SK-N-SH (cell line): ENCODE measurements around the gene SCARB1. TPM values are rescaled to one million over a fixed set of nuclear protein-coding genes. Genes with fewer than 3 reads are reported as not detected.

Source experiments
- CTCF ChIA-PET: fragments of 300-600, 350-600 bp; formaldehyde crosslinking; extraction: SDS; loops from one replicate; lab custom pipeline; 2021; lab: Yijun Ruan, JAX
- POLR2A ChIA-PET: fragments of 350-600 bp; sonication (Branson Sonifier 250); formaldehyde crosslinking; extraction: SDS; loops from one replicate; lab custom pipeline; 2020; ENCODE audit warnings: antibody characterized with exemption, inconsistent platforms; lab: Yijun Ruan, JAX
- DNase-seq: peaks from one replicate; pipeline ENCODE4 v3.0.0; 2012
- H2AFZ ChIP-seq: fragments of 200-600 bp; sonication (generic); 2 replicates; pipeline ENCODE4 v1.8.1; 2016; ENCODE audit warnings: antibody characterized with exemption, mild to moderate bottlenecking, low read depth
- H3F3A ChIP-seq: fragments of 200-600 bp; sonication (generic); replicated peaks from 2 replicates; pipeline ENCODE3; 2016; ENCODE audit warnings: antibody characterized with exemption, mild to moderate bottlenecking; ENCODE audit not compliant: insufficient read depth
- H3K27ac ChIP-seq, 2 experiments: fragments of 200-500 bp in 1 of 2; fragments of 200-600 bp in 1 of 2; sonication (Bioruptor generic) in 1 of 2; sonication (generic), shearing (Covaris generic) in 1 of 2; 2 replicates each; pipeline versions ENCODE4 v1.5.1 to v1.6.1; 2014 to 2016; ENCODE audit warnings: low read depth in 2 of 2, inconsistent platforms in 1 of 2, low read length in 1 of 2, mild to moderate bottlenecking in 1 of 2, mixed read lengths in 1 of 2
- H3K27me3 ChIP-seq: fragments of 200-600 bp; sonication (generic), shearing (Covaris generic); 2 replicates; pipeline ENCODE4 v1.6.1; 2016; ENCODE audit warnings: mixed run types; ENCODE audit not compliant: insufficient read depth
- H3K36me3 ChIP-seq, 2 experiments: fragments of 200-500 bp in 1 of 2; fragments of 200-600 bp in 1 of 2; sonication (Bioruptor generic) in 1 of 2; sonication (generic) in 1 of 2; replicated peaks in 1 of 2; 2 replicates each; pipeline versions ENCODE3 to v1.5.1; 2014 to 2016; ENCODE audit warnings: low read length in 1 of 2, mild to moderate bottlenecking in 1 of 2; ENCODE audit not compliant: insufficient read depth in 2 of 2, control insufficient read depth in 1 of 2
- H3K4me1 ChIP-seq, 2 experiments: fragments of 200-500 bp in 1 of 2; fragments of 200-600 bp in 1 of 2; sonication (Bioruptor generic) in 1 of 2; sonication (generic), shearing (Covaris generic) in 1 of 2; 2 replicates each; pipeline versions ENCODE4 v1.5.1 to v1.6.1; 2014 to 2016; ENCODE audit warnings: low read depth in 1 of 2, low read length in 1 of 2, mixed run types in 1 of 2; ENCODE audit not compliant: insufficient read depth in 2 of 2, control insufficient read depth in 1 of 2
- H3K4me2 ChIP-seq: fragments of 200-600 bp; sonication (generic), shearing (Covaris generic); 2 replicates; pipeline ENCODE4 v1.6.1; 2017; ENCODE audit warnings: mixed run types
- H3K4me3 ChIP-seq, 2 experiments: fragments of 200-500 bp in 1 of 2; fragments of 200-600 bp in 1 of 2; sonication (Bioruptor generic) in 1 of 2; sonication (generic), shearing (Covaris generic) in 1 of 2; 2 replicates each; pipeline versions ENCODE4 v1.5.1 to v1.8.1; 2014 to 2016; ENCODE audit warnings: low read depth in 2 of 2, inconsistent platforms in 1 of 2, low read length in 1 of 2, mild to moderate bottlenecking in 1 of 2, mixed read lengths in 1 of 2, moderate library complexity in 1 of 2
- H3K79me2 ChIP-seq: fragments of 200-600 bp; sonication (generic); 2 replicates; pipeline ENCODE4 v1.8.1; 2017; ENCODE audit warnings: mild to moderate bottlenecking; ENCODE audit not compliant: insufficient read depth
- H3K9ac ChIP-seq: fragments of 200-600 bp; sonication (generic); 2 replicates; pipeline ENCODE4 v1.6.1; 2017; ENCODE audit warnings: mixed run types
- H3K9me2 ChIP-seq: fragments of 200-600 bp; sonication (generic); 2 replicates; pipeline ENCODE4 v1.6.1; 2017; ENCODE audit warnings: mixed run types
- H3K9me3 ChIP-seq: fragments of 200-600 bp; sonication (generic); 2 replicates; pipeline ENCODE4 v1.6.1; 2017; ENCODE audit warnings: mixed run types, mild to moderate bottlenecking, moderate library complexity
- H4K20me1 ChIP-seq: fragments of 200-600 bp; sonication (generic); 2 replicates; pipeline ENCODE4 v1.6.1; 2017; ENCODE audit warnings: mild to moderate bottlenecking, mixed run types; ENCODE audit not compliant: insufficient read depth
- CHD2 ChIP-seq: fragments of 150-350 bp; IDR thresholded peaks from 2 replicates; pipeline ENCODE4 v1.6.1; 2018; ENCODE audit warnings: low read length; ENCODE audit not compliant: partially characterized antibody
- ELF1 ChIP-seq: IDR thresholded peaks from 2 replicates; pipeline ENCODE4 v1.4.0; 2012
- EZH2phosphoT487 ChIP-seq: fragments of 200-600 bp; sonication (generic); IDR thresholded peaks from 2 replicates; pipeline ENCODE4 v1.6.1; 2017; ENCODE audit warnings: low read depth, mixed run types, mild to moderate bottlenecking, antibody characterized with exemption, moderate library complexity, borderline replicate concordance
- FOXJ3 ChIP-seq: sonication (generic); formaldehyde crosslinking; IDR thresholded peaks from 2 replicates; pipeline ENCODE4 v1.5.1; 2020; ENCODE audit warnings: mild to moderate bottlenecking, missing genetic modification reagents
- FOXM1 ChIP-seq: IDR thresholded peaks from 2 replicates; pipeline ENCODE4 v1.4.0; 2012; ENCODE audit warnings: low read depth, mild to moderate bottlenecking
- GABPA ChIP-seq: IDR thresholded peaks from 2 replicates; pipeline ENCODE4 v1.4.0; 2012; ENCODE audit warnings: low read depth, mild to moderate bottlenecking
- GATA2 ChIP-seq: sonication (generic); formaldehyde crosslinking; IDR thresholded peaks from 2 replicates; pipeline ENCODE4 v1.5.0; 2020; ENCODE audit warnings: mild to moderate bottlenecking, missing genetic modification reagents
- IRF3 ChIP-seq: fragments of 150-350 bp; IDR thresholded peaks from 2 replicates; pipeline ENCODE4 v1.6.1; 2016; ENCODE audit warnings: mild to moderate bottlenecking, low read depth, low read length
- MAX ChIP-seq: IDR thresholded peaks from 2 replicates; pipeline ENCODE4 v1.4.0; 2012; ENCODE audit warnings: low read depth
- MXI1 ChIP-seq: IDR thresholded peaks from 2 replicates; pipeline ENCODE4 v1.6.1; 2012; ENCODE audit warnings: mild to moderate bottlenecking, low read depth, low read length, improper control_type of control experiment
- NFIC ChIP-seq: IDR thresholded peaks from 2 replicates; pipeline ENCODE4 v1.4.0; 2012; ENCODE audit warnings: borderline replicate concordance
- NRF1 ChIP-seq: IDR thresholded peaks from 2 replicates; pipeline ENCODE4 v1.6.1; 2012; ENCODE audit warnings: low read depth, mild to moderate bottlenecking, low read length
- POLR2AphosphoS5 ChIP-seq: IDR thresholded peaks from 2 replicates; pipeline ENCODE4 v1.6.1; 2012; ENCODE audit warnings: low read depth, low read length
- RAD21 ChIP-seq: IDR thresholded peaks from 2 replicates; pipeline ENCODE4 v1.6.1; 2012; ENCODE audit warnings: mild to moderate bottlenecking, low read length
- RCOR1 ChIP-seq: fragments of 150-350 bp; IDR thresholded peaks from 2 replicates; pipeline ENCODE4 v1.6.1; 2017; ENCODE audit warnings: antibody characterized with exemption, low read length
- TAF1 ChIP-seq: IDR thresholded peaks from 2 replicates; pipeline ENCODE4 v1.6.1; 2012; ENCODE audit warnings: low read depth, mild to moderate bottlenecking, low read length, moderate library complexity, borderline replicate concordance
- TEAD4 ChIP-seq: IDR thresholded peaks from 2 replicates; pipeline ENCODE4 v1.4.0; 2012; ENCODE audit warnings: mild to moderate bottlenecking, borderline replicate concordance; ENCODE audit not compliant: insufficient read depth
- YY1 ChIP-seq: IDR thresholded peaks from 2 replicates; pipeline ENCODE4 v1.4.0; 2012; ENCODE audit warnings: low read depth, mild to moderate bottlenecking
- WGBS: methylation state at CpG from one replicate; pipeline ENCODE4 v1.1.6; 2017; ENCODE audit warnings: low lambda C conversion rate; 5-methylcytosine and 5-hydroxymethylcytosine counted together
- polyA plus RNA-seq, 3 experiments: library from polyadenylated mRNA; depleted of rRNA; stranded (reverse); fragments of >200 nt; gene quantifications; 2 replicates each; pipeline ENCODE4 v1.2.3, GENCODE V29; 2012
- TF ChIP-seq, protein P1 (sequence below): fragments of 150-350 bp; IDR thresholded peaks from 2 replicates; pipeline ENCODE4 v1.6.1; 2017; ENCODE audit warnings: antibody characterized with exemption, low read length, low read depth, borderline replicate concordance
- TF ChIP-seq, protein P2 (sequence below): IDR thresholded peaks from 2 replicates; pipeline ENCODE4 v1.4.0; 2012; ENCODE audit warnings: low read depth, borderline replicate concordance

SCARB1 gene
- polyA plus RNA-seq, 1 of the 3 experiments (the other 2 are of a cell fraction) = 33.0 TPM

- Histone ChIP-seq H3K27ac (no peak overlapping the region), H3K79me2 (no peaks in the 10 kb centered on the region), H2AFZ (no peak overlapping the region), H3K36me3 (no peaks in the 10 kb centered on the region), H3K27me3 (no peaks in the 10 kb centered on the region), H3K9me3 (no peaks in the 10 kb centered on the region), H3K4me3 (no peak overlapping the region), H4K20me1 (no peaks in the 10 kb centered on the region), H3K4me1 (peaks cover 0 to 29% of the 10 kb centered on the region in 2 experiments; a peak in 1 of 4 replicates), H3F3A (no peaks in the 10 kb centered on the region), H3K4me2 (no peak overlapping the region), H3K9me2 (no peaks in the 10 kb centered on the region), H3K9ac (no peak overlapping the region)
- POLR2A ChIA-PET = no interaction called here
- CTCF ChIA-PET = interaction anchor here (0.7 to 4.0 kb wide), 2 partner anchors 10 kb away, joined by 3 to 23 read pairs; no protein-coding TSS in a partner anchor
- 81% methylated on average over 8 of the region's 15 CpGs for WGBS
- TF ChIP-seq, protein P1, sequence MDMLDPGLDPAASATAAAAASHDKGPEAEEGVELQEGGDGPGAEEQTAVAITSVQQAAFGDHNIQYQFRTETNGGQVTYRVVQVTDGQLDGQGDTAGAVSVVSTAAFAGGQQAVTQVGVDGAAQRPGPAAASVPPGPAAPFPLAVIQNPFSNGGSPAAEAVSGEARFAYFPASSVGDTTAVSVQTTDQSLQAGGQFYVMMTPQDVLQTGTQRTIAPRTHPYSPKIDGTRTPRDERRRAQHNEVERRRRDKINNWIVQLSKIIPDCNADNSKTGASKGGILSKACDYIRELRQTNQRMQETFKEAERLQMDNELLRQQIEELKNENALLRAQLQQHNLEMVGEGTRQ = no peak
- TF ChIP-seq NFIC = no peak
- no peak for TF ChIP-seq ELF1
- TF ChIP-seq, protein P2, sequence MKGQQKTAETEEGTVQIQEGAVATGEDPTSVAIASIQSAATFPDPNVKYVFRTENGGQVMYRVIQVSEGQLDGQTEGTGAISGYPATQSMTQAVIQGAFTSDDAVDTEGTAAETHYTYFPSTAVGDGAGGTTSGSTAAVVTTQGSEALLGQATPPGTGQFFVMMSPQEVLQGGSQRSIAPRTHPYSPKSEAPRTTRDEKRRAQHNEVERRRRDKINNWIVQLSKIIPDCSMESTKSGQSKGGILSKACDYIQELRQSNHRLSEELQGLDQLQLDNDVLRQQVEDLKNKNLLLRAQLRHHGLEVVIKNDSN = no peak
- TF ChIP-seq TAF1 = no peak
- no peak for TF ChIP-seq MXI1
- TF ChIP-seq EZH2phosphoT487 = no peak
- no peak for TF ChIP-seq GABPA
- TF ChIP-seq FOXM1 = no peak
- TF ChIP-seq YY1 = no peak
- no peak for TF ChIP-seq IRF3
- no peak for TF ChIP-seq FOXJ3 (CRISPR knock-in tag)
- no peak for TF ChIP-seq MAX
- TF ChIP-seq TEAD4 = no peak
- TF ChIP-seq RCOR1 = no peak
- TF ChIP-seq CHD2 = no peak
- TF ChIP-seq GATA2 (CRISPR knock-in tag) = no peak
- no peak for TF ChIP-seq RAD21
- TF ChIP-seq NRF1 = no peak
- no peak for TF ChIP-seq POLR2AphosphoS5
- no peak for DNase-seq
Observed at GRCh38 chr12:124759841-124760503, 103.7 kb downstream of the SCARB1 start.
